ENCODE measurements around the gene BANF2.
"Not testable (repeated sequence)": the region's sequence is repeated elsewhere in the genome, so short reads cannot be mapped to it uniquely, and the experiment has no call there.

BANF2 gene

GRCh38 chr20:17705916-17706315 is 6.2 kb downstream of the BANF2 start:
- peaks cover 0 to 12% of the 10 kb centered on the region in 2 experiments for H3K27me3 ChIP-seq (ENCODE audit: control insufficient read depth in 1 of 2, insufficient read depth in 1 of 2, low read length in 2 of 2)

GRCh38 chr20:17706632-17707031 is 6.9 kb downstream of the BANF2 start:
- Histone ChIP-seq H2BK5ac (ENCODE audit: low read depth, low read length, poor library complexity, severe bottlenecking) (no peak overlapping the region), H3K4me2 (ENCODE audit: low read length, poor library complexity, severe bottlenecking) (no peak overlapping the region), H3K14ac (ENCODE audit: low read length in 2 of 2) (no peak overlapping the region), H2AK5ac (ENCODE audit: low read length, severe bottlenecking) (no peak overlapping the region), H3K9ac (ENCODE audit: low read length) (no peak overlapping the region), H2BK12ac (ENCODE audit: low read length in 2 of 2) (no peak overlapping the region), H3K18ac (ENCODE audit: low read depth in 1 of 2, low read length in 2 of 2) (no peak overlapping the region), H2BK15ac (ENCODE audit: low read depth, poor library complexity, severe bottlenecking) (no peak overlapping the region), H3K27me3 (ENCODE audit: control insufficient read depth in 1 of 2, insufficient read depth in 1 of 2, low read length in 2 of 2) (peaks cover 0 to 9% of the 10 kb centered on the region in 2 experiments), H2AFZ (ENCODE audit: low read depth, low read length) (no peak overlapping the region), H3K9me3 (ENCODE audit: control insufficient read depth, low read length) (no peaks in the 10 kb centered on the region), H3K4me3 (ENCODE audit: insufficient read depth in 1 of 2, low read depth in 1 of 2, low read length in 2 of 2) (no peak overlapping the region), H3K36me3 (ENCODE audit: control insufficient read depth in 1 of 2, insufficient read depth in 2 of 2, low read depth in 1 of 2, low read length in 2 of 2) (no peaks in the 10 kb centered on the region), H3K27ac (ENCODE audit: low read length, poor library complexity, severe bottlenecking) (no peak overlapping the region), H3K79me1 (replicated peaks; ENCODE audit: low read length, poor library complexity, severe bottlenecking) (no peaks in the 10 kb centered on the region), H4K8ac (ENCODE audit: low read length) (no peak overlapping the region), H3K4me1 (ENCODE audit: control insufficient read depth, insufficient read depth, low read depth, low read length) (peaks cover 6% of the 10 kb centered on the region), H2BK120ac (ENCODE audit: low read depth, low read length) (no peak overlapping the region), H3K23ac (ENCODE audit: low read length in 2 of 2) (no peak overlapping the region), H4K91ac (ENCODE audit: low read length) (no peak overlapping the region), H3K4ac (ENCODE audit: low read depth in 1 of 2, low read length in 2 of 2) (no peak overlapping the region)
- 100% methylated on average over 3 of the region's 3 CpGs for WGBS
- no peak for DNase-seq

More at GRCh38 chr20:17705916-17706315, 6.2 kb downstream of the BANF2 start:
- Histone ChIP-seq H2BK5ac (ENCODE audit: low read depth, low read length, poor library complexity, severe bottlenecking) (no peak overlapping the region), H3K23ac (ENCODE audit: low read length in 2 of 2) (no peak overlapping the region), H3K4ac (ENCODE audit: low read depth in 1 of 2, low read length in 2 of 2) (no peak overlapping the region), H4K91ac (ENCODE audit: low read length) (peak overlapping the region; percentile 21), H3K27ac (ENCODE audit: low read length, poor library complexity, severe bottlenecking) (no peak overlapping the region), H3K4me2 (ENCODE audit: low read length, poor library complexity, severe bottlenecking) (no peak overlapping the region), H3K4me3 (ENCODE audit: insufficient read depth in 1 of 2, low read depth in 1 of 2, low read length in 2 of 2) (no peak overlapping the region), H2BK12ac (ENCODE audit: low read length in 2 of 2) (no peak overlapping the region), H3K79me1 (replicated peaks; ENCODE audit: low read length, poor library complexity, severe bottlenecking) (no peaks in the 10 kb centered on the region), H3K36me3 (ENCODE audit: control insufficient read depth in 1 of 2, insufficient read depth in 2 of 2, low read depth in 1 of 2, low read length in 2 of 2) (no peaks in the 10 kb centered on the region), H4K8ac (ENCODE audit: low read length) (no peak overlapping the region), H2BK15ac (ENCODE audit: low read depth, poor library complexity, severe bottlenecking) (no peak overlapping the region), H3K4me1 (ENCODE audit: control insufficient read depth, insufficient read depth, low read depth, low read length) (no peaks in the 10 kb centered on the region), H3K18ac (ENCODE audit: low read depth in 1 of 2, low read length in 2 of 2) (no peak overlapping the region), H3K9ac (ENCODE audit: low read length) (no peak overlapping the region), H3K9me3 (ENCODE audit: control insufficient read depth, low read length) (no peaks in the 10 kb centered on the region), H3K14ac (ENCODE audit: low read length in 2 of 2) (no peak overlapping the region), H2AFZ (ENCODE audit: low read depth, low read length) (no peak overlapping the region), H2AK5ac (ENCODE audit: low read length, severe bottlenecking) (no peak overlapping the region), H2BK120ac (ENCODE audit: low read depth, low read length) (no peak overlapping the region)
- DNase-seq: no peak
- 71% methylated on average over 4 of the region's 4 CpGs for WGBS

GRCh38 chr20:17707951-17708350 is 8.2 kb downstream of the BANF2 start:
- H2AFZ ChIP-seq (ENCODE audit: low read depth, low read length); H4K8ac ChIP-seq (ENCODE audit: low read length); H3K4me3 ChIP-seq (ENCODE audit: insufficient read depth in 1 of 2, low read depth in 1 of 2, low read length in 2 of 2); H3K14ac ChIP-seq (ENCODE audit: low read length in 2 of 2); H3K9ac ChIP-seq (ENCODE audit: low read length); H3K9me3 ChIP-seq (ENCODE audit: control insufficient read depth, low read length); H3K4ac ChIP-seq (ENCODE audit: low read depth in 1 of 2, low read length in 2 of 2); H2AK5ac ChIP-seq (ENCODE audit: low read length, severe bottlenecking); H3K4me1 ChIP-seq (ENCODE audit: control insufficient read depth, insufficient read depth, low read depth, low read length); H3K79me1 ChIP-seq (replicated peaks; ENCODE audit: low read length, poor library complexity, severe bottlenecking); H3K27ac ChIP-seq (ENCODE audit: low read length, poor library complexity, severe bottlenecking); H2BK5ac ChIP-seq (ENCODE audit: low read depth, low read length, poor library complexity, severe bottlenecking); H3K36me3 ChIP-seq (ENCODE audit: control insufficient read depth in 1 of 2, insufficient read depth in 2 of 2, low read depth in 1 of 2, low read length in 2 of 2); H3K27me3 ChIP-seq (ENCODE audit: control insufficient read depth in 1 of 2, insufficient read depth in 1 of 2, low read length in 2 of 2); H3K23ac ChIP-seq (ENCODE audit: low read length in 2 of 2); H4K91ac ChIP-seq (ENCODE audit: low read length); H2BK15ac ChIP-seq (ENCODE audit: low read depth, poor library complexity, severe bottlenecking); DNase-seq; H3K4me2 ChIP-seq (ENCODE audit: low read length, poor library complexity, severe bottlenecking); H3K18ac ChIP-seq (ENCODE audit: low read depth in 1 of 2, low read length in 2 of 2); H2BK120ac ChIP-seq (ENCODE audit: low read depth, low read length); H2BK12ac ChIP-seq (ENCODE audit: low read length in 2 of 2): not testable (repeated sequence)
- WGBS: 76% methylated on average over 2 of the region's 3 CpGs

GRCh38 chr20:17708675-17709360 is 9.1 kb downstream of the BANF2 start:
- H3K27ac ChIP-seq (ENCODE audit: low read length, poor library complexity, severe bottlenecking): no peak overlapping the region
- H3K4me3 ChIP-seq (ENCODE audit: insufficient read depth in 1 of 2, low read depth in 1 of 2, low read length in 2 of 2): no peak overlapping the region
- peaks cover 0 to 9% of the 10 kb centered on the region in 2 experiments for H3K27me3 ChIP-seq (ENCODE audit: control insufficient read depth in 1 of 2, insufficient read depth in 1 of 2, low read length in 2 of 2)
- H3K9ac ChIP-seq (ENCODE audit: low read length): no peak overlapping the region
- H3K79me1 ChIP-seq (replicated peaks; ENCODE audit: low read length, poor library complexity, severe bottlenecking): no peaks in the 10 kb centered on the region
- H2BK5ac ChIP-seq (ENCODE audit: low read depth, low read length, poor library complexity, severe bottlenecking): no peak overlapping the region
- no peak overlapping the region for H3K4me2 ChIP-seq (ENCODE audit: low read length, poor library complexity, severe bottlenecking)
- no peaks in the 10 kb centered on the region for H3K9me3 ChIP-seq (ENCODE audit: control insufficient read depth, low read length)
- no peak overlapping the region for H3K14ac ChIP-seq (ENCODE audit: low read length in 2 of 2)
- peak; percentile 55 for DNase-seq
- no peak overlapping the region for H4K91ac ChIP-seq (ENCODE audit: low read length)
- no peak overlapping the region for H2AK5ac ChIP-seq (ENCODE audit: low read length, severe bottlenecking)
- WGBS: 83% methylated on average over 5 of the region's 7 CpGs
- H2BK120ac ChIP-seq (ENCODE audit: low read depth, low read length): no peak overlapping the region
- H2BK12ac ChIP-seq (ENCODE audit: low read length in 2 of 2): peak overlapping the region in 1 of 2 experiments; percentile 12
- no peak overlapping the region for H3K4ac ChIP-seq (ENCODE audit: low read depth in 1 of 2, low read length in 2 of 2)
- no peak overlapping the region for H3K18ac ChIP-seq (ENCODE audit: low read depth in 1 of 2, low read length in 2 of 2)
- H3K4me1 ChIP-seq (ENCODE audit: control insufficient read depth, insufficient read depth, low read depth, low read length): peaks cover 6% of the 10 kb centered on the region
- H2AFZ ChIP-seq (ENCODE audit: low read depth, low read length): no peak overlapping the region
- no peak overlapping the region for H4K8ac ChIP-seq (ENCODE audit: low read length)
- H3K23ac ChIP-seq (ENCODE audit: low read length in 2 of 2): no peak overlapping the region
- H2BK15ac ChIP-seq (ENCODE audit: low read depth, poor library complexity, severe bottlenecking): no peak overlapping the region
- H3K36me3 ChIP-seq (ENCODE audit: control insufficient read depth in 1 of 2, insufficient read depth in 2 of 2, low read depth in 1 of 2, low read length in 2 of 2): no peaks in the 10 kb centered on the region

Data from mesenchymal stem cell (in vitro differentiated cells and primary cell).